Panc1 (cell line): ENCODE data around the gene DNAH3. TPM values are rescaled to one million over a fixed set of nuclear protein-coding genes. Genes with fewer than 3 reads are reported as not detected.
"Not testable (repeated sequence)": the region's sequence is repeated elsewhere in the genome, so short reads cannot be mapped to it uniquely, and the experiment has no call there.

Experiments used
- ATAC-seq: fragments of 200-7000 bp; cut with Tn5 transposase; 2 replicates; pipeline ENCODE4 v1.9.1; 2020; ENCODE audit warnings: mild to moderate bottlenecking, moderate library complexity
- BruUV-seq: library from RNA; stranded (reverse); fragments of 400-500 nt; replicated peaks from 2 replicates; lab custom pipeline; 2021; lab: Mats Ljungman, UMichigan
- CTCF ChIA-PET: fragments of 300-600 bp; sonication (Branson Sonifier 250); formaldehyde crosslinking; loops from one replicate; lab custom pipeline; 2022; ENCODE audit warnings: antibody characterized with exemption; lab: Charles Lee
- POLR2A ChIA-PET: fragments of 300-600 bp; sonication (Branson Sonifier 250); formaldehyde crosslinking; loops from one replicate; lab custom pipeline; 2022; ENCODE audit warnings: antibody characterized with exemption; lab: Charles Lee
- DNase-seq: peaks from one replicate; pipeline ENCODE4 v3.0.0-alpha.2; 2010; ENCODE audit warnings: low read depth, low spot score
- H3K27ac ChIP-seq: 2 replicates; pipeline ENCODE4 v1.5.1; 2011; ENCODE audit warnings: mild to moderate bottlenecking, low read length, inconsistent platforms
- H3K27me3 ChIP-seq: fragments of 200-500 bp; sonication (Bioruptor generic); 2 replicates; pipeline ENCODE4 v1.6.0; 2014; ENCODE audit warnings: low read length, inconsistent platforms; ENCODE audit not compliant: control insufficient read depth, insufficient read depth
- H3K36me3 ChIP-seq: fragments of 200-500 bp; sonication (Bioruptor generic); 2 replicates; pipeline ENCODE4 v1.5.1; 2014; ENCODE audit warnings: inconsistent platforms, mild to moderate bottlenecking, low read length, moderate library complexity; ENCODE audit not compliant: control insufficient read depth, insufficient read depth
- H3K4me1 ChIP-seq: 2 replicates; pipeline ENCODE4 v1.5.1; 2011; ENCODE audit warnings: inconsistent platforms, mild to moderate bottlenecking, low read length, moderate library complexity; ENCODE audit not compliant: control insufficient read depth, insufficient read depth
- H3K4me3 ChIP-seq, 2 experiments: 2 replicates each; pipeline ENCODE4 v1.5.1; 2011 to 2012; ENCODE audit warnings: low read depth in 2 of 2, low read length in 2 of 2, mild to moderate bottlenecking in 2 of 2, inconsistent platforms in 1 of 2, moderate library complexity in 1 of 2
- H3K9me3 ChIP-seq: fragments of 200-500 bp; sonication (Bioruptor generic); 2 replicates; pipeline ENCODE4 v1.5.1; 2014; ENCODE audit warnings: low read depth, mild to moderate bottlenecking, inconsistent platforms, low read length, moderate library complexity; ENCODE audit not compliant: control insufficient read depth, insufficient read depth
- CTCF ChIP-seq: fragments of 450-650 bp; IDR thresholded peaks from 2 replicates; pipeline ENCODE4 v1.5.1; 2017; ENCODE audit warnings: mild to moderate bottlenecking
- POLR2AphosphoS5 ChIP-seq: IDR thresholded peaks from 2 replicates; pipeline ENCODE4 v1.6.1; 2012; ENCODE audit warnings: mild to moderate bottlenecking, low read depth, low read length, moderate library complexity
- REST ChIP-seq, 2 experiments: IDR thresholded peaks; 2 replicates each; pipeline ENCODE4 v1.6.1; 2011 to 2012; ENCODE audit warnings: low read depth in 2 of 2, control low read depth in 1 of 2, low read length in 1 of 2, mild to moderate bottlenecking in 1 of 2, moderate library complexity in 1 of 2; ENCODE audit not compliant: insufficient read depth in 1 of 2
- SIN3A ChIP-seq: IDR thresholded peaks from 2 replicates; pipeline ENCODE4 v1.6.1; 2012; ENCODE audit warnings: low read depth, mild to moderate bottlenecking, low read length, moderate library complexity, borderline replicate concordance; ENCODE audit not compliant: insufficient read depth
- TCF7L2 ChIP-seq: IDR thresholded peaks from 2 replicates; pipeline ENCODE4 v1.6.1; 2011; ENCODE audit warnings: mild to moderate bottlenecking, low read depth, low read length, inconsistent platforms
- in situ Hi-C: cut with HindIII; loops from 2 replicates; pipeline ENCODE4 v1.10.0; 2016; ENCODE audit warnings: low sequenced_read_pairs, low pct_unique_long_range_greater_than_20kb
- intact Hi-C: fragments of 100-400 bp; cut with micrococcal nuclease; formaldehyde crosslinking; loops from one replicate; pipeline ENCODE4 v1.10.0; 2022; ENCODE audit not compliant: unreplicated experiment
- total RNA-seq: library from RNA; stranded (reverse); gene quantifications from one replicate; pipeline ENCODE4 v1.2.1, GENCODE V29; 2021; ENCODE audit not compliant: unreplicated experiment

Gene DNAH3
- total RNA-seq, 1 experiment from 2014 or later = 0.62 TPM

DNA sequence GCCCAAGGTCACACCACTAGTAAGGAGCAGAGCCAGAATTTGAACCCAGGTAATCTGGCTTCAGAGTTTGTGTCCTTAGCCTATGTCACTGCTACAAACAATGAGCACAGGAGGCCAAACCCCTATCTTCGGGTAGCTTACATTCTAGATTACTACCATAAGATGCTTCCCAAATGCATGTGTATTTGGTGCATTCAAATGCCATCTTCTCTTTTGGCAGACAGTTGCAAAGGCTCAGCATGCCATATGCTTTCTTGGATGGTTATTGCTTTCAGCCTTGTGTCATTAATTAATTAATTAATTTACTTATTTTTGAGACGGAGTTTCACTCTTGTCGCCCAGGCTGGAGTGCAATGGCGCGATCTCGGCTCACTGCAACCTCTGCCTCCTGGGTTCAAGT lies 80.7 kb downstream of the DNAH3 start:
- BruUV-seq = no TSS peak
- H3K36me3 ChIP-seq = no peaks in the 10 kb centered on the region
- intact Hi-C loops = no loop called here
- no peak overlapping the region for H3K4me3 ChIP-seq
- ATAC-seq (no peak), DNase-seq (no peak)
- H3K27me3 ChIP-seq = no peaks in the 10 kb centered on the region
- no peaks in the 10 kb centered on the region for H3K4me1 ChIP-seq
- no peaks in the 10 kb centered on the region for H3K9me3 ChIP-seq
- TF ChIP-seq POLR2AphosphoS5 (no peak), CTCF (no peak), SIN3A (no peak), TCF7L2 (no peak), REST (IDR thresholded peaks at IDR 0.05; ENCODE audit: insufficient read depth in 1 of 2, low read depth in 2 of 2, low read length in 1 of 2) (no peak)
- POLR2A ChIA-PET = no interaction called here
- no peak overlapping the region for H3K27ac ChIP-seq
- in situ Hi-C loops = no loop called here
- CTCF ChIA-PET = no interaction called here

DNA sequence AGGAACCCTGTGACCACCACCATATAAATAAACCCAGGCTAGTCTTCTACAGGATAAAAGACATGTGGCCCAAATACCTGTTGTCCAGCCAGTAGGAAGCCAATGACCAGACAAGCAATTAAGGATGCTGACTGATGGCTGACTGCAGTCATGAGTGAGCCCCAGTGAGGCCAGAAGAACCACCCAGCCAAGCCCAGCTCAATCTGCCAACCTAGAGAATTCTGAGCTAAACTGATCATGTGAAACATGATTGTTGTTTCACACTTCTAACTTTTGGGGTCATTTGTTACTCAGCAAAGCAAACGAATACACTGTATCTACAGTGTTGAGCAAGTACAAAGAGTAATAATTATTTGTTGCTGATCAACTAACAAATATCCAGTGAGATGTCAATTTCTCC lies 86.4 kb downstream of the DNAH3 start:
- TF ChIP-seq REST (IDR thresholded peaks at IDR 0.05; ENCODE audit: insufficient read depth in 1 of 2, low read depth in 2 of 2, low read length in 1 of 2) (no peak), CTCF (no peak), POLR2AphosphoS5 (no peak), SIN3A (no peak)
- H3K36me3 ChIP-seq = no peaks in the 10 kb centered on the region
- no peak overlapping the region for H3K4me3 ChIP-seq
- H3K27ac ChIP-seq = no peak overlapping the region
- ATAC-seq = no peak
- DNase-seq = no peak
- intact Hi-C loops = no loop called here
- BruUV-seq = no TSS peak
- CTCF ChIA-PET = interaction anchor here (0.5 kb wide), 1 partner anchor 214 kb away, joined by 4 read pairs; no protein-coding TSS in a partner anchor
- no peaks in the 10 kb centered on the region for H3K9me3 ChIP-seq
- POLR2A ChIA-PET = no interaction called here
- H3K27me3 ChIP-seq = no peaks in the 10 kb centered on the region
- H3K4me1 ChIP-seq = no peaks in the 10 kb centered on the region
- in situ Hi-C loops = no loop called here

GRCh38 chr16:21063314-21063713 lies 87.3 kb downstream of the DNAH3 start:
- H3K27me3 ChIP-seq, intact Hi-C loops, CTCF ChIA-PET, H3K4me1 ChIP-seq, DNase-seq, POLR2A ChIA-PET, H3K4me3 ChIP-seq, ATAC-seq, BruUV-seq, in situ Hi-C loops, H3K36me3 ChIP-seq, H3K27ac ChIP-seq, H3K9me3 ChIP-seq: not testable (repeated sequence)
